Stimulated activated naive B cell treated with anti-CD40 and anti-IgM and Interleukin-4, amounts not matched to agents 10 μg/mL and 1 μg/mL and 100 μg/mL, for 72 hours (primary cell): ENCODE results near the gene LRRK1.

Experiments
- ATAC-seq, 2 donors: fragments of 150-1000 bp; cut with Tn5 transposase; replicated peaks; 2 replicates each; pipeline ENCODE4 v1.10.0; 2021; ENCODE audit warnings: moderate library complexity in 1 of 2
- DNase-seq: peaks from one replicate; pipeline ENCODE4 v3.0.0; 2021
- H3K27ac Mint-ChIP-seq: one replicate; pipeline ENCODE4 v1.8.0; 2022; ENCODE audit warnings: mild to moderate bottlenecking, mixed read lengths
- H3K27me3 Mint-ChIP-seq, 2 donors: one replicate each; pipeline ENCODE4 v1.8.0; 2022; ENCODE audit warnings: mixed read lengths in 2 of 2
- H3K36me3 Mint-ChIP-seq, 2 donors: one replicate each; pipeline ENCODE4 v1.8.0; 2022; ENCODE audit warnings: mixed read lengths in 2 of 2, mild to moderate bottlenecking in 1 of 2
- H3K4me1 Mint-ChIP-seq, 2 donors: one replicate each; pipeline ENCODE4 v1.8.0; 2022; ENCODE audit warnings: mixed read lengths in 2 of 2, mild to moderate bottlenecking in 1 of 2
- H3K4me3 Mint-ChIP-seq, 2 donors: one replicate each; pipeline ENCODE4 v1.8.0; 2022; ENCODE audit warnings: mild to moderate bottlenecking in 2 of 2, mixed read lengths in 2 of 2, moderate library complexity in 1 of 2
- H3K9me3 Mint-ChIP-seq, 2 donors: one replicate each; pipeline ENCODE4 v1.8.0; 2022; ENCODE audit warnings: mixed read lengths in 2 of 2, mild to moderate bottlenecking in 1 of 2

The LRRK1 gene

GRCh38 chr15:101049282-101049681 is 130.1 kb downstream of the LRRK1 start:
- ATAC-seq (no peak), DNase-seq (no peak)
- H3K27ac Mint-ChIP-seq, result no peak overlapping the region
- no peaks in the 10 kb centered on the region for H3K27me3 Mint-ChIP-seq
- no peaks in the 10 kb centered on the region for H3K9me3 Mint-ChIP-seq
- peaks cover 2 to 12% of the 10 kb centered on the region in 2 donors for H3K4me1 Mint-ChIP-seq
- peaks cover 65 to 70% of the 10 kb centered on the region in 2 donors for H3K36me3 Mint-ChIP-seq
- H3K4me3 Mint-ChIP-seq, result no peak overlapping the region

- H3K4me1 Mint-ChIP-seq, result peaks cover 2 to 12% of the 10 kb centered on the region in 2 donors
- H3K27me3 Mint-ChIP-seq, result no peaks in the 10 kb centered on the region
- no peaks in the 10 kb centered on the region for H3K9me3 Mint-ChIP-seq
- no peak overlapping the region for H3K27ac Mint-ChIP-seq
- peaks cover 64 to 70% of the 10 kb centered on the region in 2 donors for H3K36me3 Mint-ChIP-seq
- H3K4me3 Mint-ChIP-seq, result no peak overlapping the region
- DNase-seq (no peak), ATAC-seq (no peak)
Observed at GRCh38 chr15:101049856-101050622, 130.9 kb downstream of the LRRK1 start.

GRCh38 chr15:101050623-101051290 is 131.6 kb downstream of the LRRK1 start:
- Mint-ChIP-seq H3K36me3 (peaks cover 64 to 71% of the 10 kb centered on the region in 2 donors), H3K9me3 (no peaks in the 10 kb centered on the region), H3K4me1 (peaks cover 2 to 12% of the 10 kb centered on the region in 2 donors), H3K27ac (no peak overlapping the region), H3K4me3 (no peak overlapping the region), H3K27me3 (no peaks in the 10 kb centered on the region)
- ATAC-seq (peak; percentile 16 to 41), DNase-seq (no peak)

- no peak for DNase-seq
- Mint-ChIP-seq H3K36me3 (peaks cover 63 to 71% of the 10 kb centered on the region in 2 donors), H3K4me3 (no peak overlapping the region), H3K9me3 (no peaks in the 10 kb centered on the region), H3K27me3 (no peaks in the 10 kb centered on the region), H3K27ac (no peak overlapping the region), H3K4me1 (peaks cover 2 to 11% of the 10 kb centered on the region in 2 donors)
- ATAC-seq, result no peak
Observed at GRCh38 chr15:101051291-101052030, 132.3 kb downstream of the LRRK1 start.

- Mint-ChIP-seq H3K27ac (no peak overlapping the region), H3K27me3 (no peaks in the 10 kb centered on the region), H3K9me3 (no peaks in the 10 kb centered on the region), H3K4me3 (no peak overlapping the region), H3K36me3 (peaks cover 63 to 71% of the 10 kb centered on the region in 2 donors), H3K4me1 (peaks cover 0 to 4% of the 10 kb centered on the region in 2 donors)
- no peak for DNase-seq
- ATAC-seq, result no peak
Observed at GRCh38 chr15:101052031-101052620, 133.0 kb downstream of the LRRK1 start.

- Mint-ChIP-seq H3K36me3 (peaks cover 62 to 73% of the 10 kb centered on the region in 2 donors), H3K27me3 (no peaks in the 10 kb centered on the region), H3K27ac (no peak overlapping the region), H3K9me3 (no peaks in the 10 kb centered on the region), H3K4me1 (no peaks in the 10 kb centered on the region), H3K4me3 (no peak overlapping the region)
- DNase-seq, result no peak
- no peak for ATAC-seq
Observed at GRCh38 chr15:101052681-101053121, 133.5 kb downstream of the LRRK1 start.

- H3K36me3 Mint-ChIP-seq, result peaks cover 64 to 75% of the 10 kb centered on the region in 2 donors
- ATAC-seq, result no peak
Observed at GRCh38 chr15:101053261-101053660, 134.1 kb downstream of the LRRK1 start.

GRCh38 chr15:101054116-101054515 is 135.0 kb downstream of the LRRK1 start:
- DNase-seq (no peak), ATAC-seq (no peak)
- Mint-ChIP-seq H3K27me3 (no peaks in the 10 kb centered on the region), H3K36me3 (peaks cover 64 to 73% of the 10 kb centered on the region in 2 donors), H3K4me1 (no peaks in the 10 kb centered on the region), H3K4me3 (no peak overlapping the region), H3K27ac (peak overlapping the region; percentile 25), H3K9me3 (no peaks in the 10 kb centered on the region)

More at GRCh38 chr15:101053261-101053660, 134.1 kb downstream of the LRRK1 start:
- Mint-ChIP-seq H3K9me3 (no peaks in the 10 kb centered on the region), H3K4me1 (no peaks in the 10 kb centered on the region), H3K27me3 (no peaks in the 10 kb centered on the region), H3K4me3 (no peak overlapping the region), H3K27ac (no peak overlapping the region)
- no peak for DNase-seq

- no peaks in the 10 kb centered on the region for H3K27me3 Mint-ChIP-seq
- H3K4me3 Mint-ChIP-seq, result no peak overlapping the region
- ATAC-seq (no peak), DNase-seq (no peak)
- H3K4me1 Mint-ChIP-seq, result no peaks in the 10 kb centered on the region
- H3K9me3 Mint-ChIP-seq, result no peaks in the 10 kb centered on the region
- peaks cover 66 to 75% of the 10 kb centered on the region in 2 donors for H3K36me3 Mint-ChIP-seq
- no peak overlapping the region for H3K27ac Mint-ChIP-seq
Observed at GRCh38 chr15:101054991-101055390, 135.8 kb downstream of the LRRK1 start.

GRCh38 chr15:101055411-101055810 is 136.3 kb downstream of the LRRK1 start:
- H3K27ac Mint-ChIP-seq, result no peak overlapping the region
- peaks cover 64 to 74% of the 10 kb centered on the region in 2 donors for H3K36me3 Mint-ChIP-seq
- ATAC-seq (no peak), DNase-seq (no peak)
- no peak overlapping the region for H3K4me3 Mint-ChIP-seq
- no peaks in the 10 kb centered on the region for H3K27me3 Mint-ChIP-seq
- H3K9me3 Mint-ChIP-seq, result no peaks in the 10 kb centered on the region
- no peaks in the 10 kb centered on the region for H3K4me1 Mint-ChIP-seq

- Mint-ChIP-seq H3K36me3 (peaks cover 69 to 77% of the 10 kb centered on the region in 2 donors), H3K27me3 (no peaks in the 10 kb centered on the region), H3K4me3 (no peak overlapping the region), H3K9me3 (no peaks in the 10 kb centered on the region), H3K4me1 (no peaks in the 10 kb centered on the region), H3K27ac (no peak overlapping the region)
- no peak for DNase-seq
- no peak for ATAC-seq
Observed at GRCh38 chr15:101056366-101057334, 137.5 kb downstream of the LRRK1 start.

GRCh38 chr15:101057841-101058407 is 138.8 kb downstream of the LRRK1 start:
- H3K36me3 Mint-ChIP-seq, result peaks cover 64 to 77% of the 10 kb centered on the region in 2 donors
- H3K27ac Mint-ChIP-seq, result no peak overlapping the region
- ATAC-seq (no peak), DNase-seq (no peak)
- H3K4me1 Mint-ChIP-seq, result peaks cover 0 to 3% of the 10 kb centered on the region in 2 donors
- H3K27me3 Mint-ChIP-seq, result no peaks in the 10 kb centered on the region
- no peaks in the 10 kb centered on the region for H3K9me3 Mint-ChIP-seq
- H3K4me3 Mint-ChIP-seq, result no peak overlapping the region

GRCh38 chr15:101058735-101059134 is 139.6 kb downstream of the LRRK1 start:
- H3K4me1 Mint-ChIP-seq, result peaks cover 0 to 7% of the 10 kb centered on the region in 2 donors
- DNase-seq (no peak), ATAC-seq (no peak)
- no peak overlapping the region for H3K27ac Mint-ChIP-seq
- H3K9me3 Mint-ChIP-seq, result no peaks in the 10 kb centered on the region
- H3K4me3 Mint-ChIP-seq, result no peak overlapping the region
- peaks cover 66 to 83% of the 10 kb centered on the region in 2 donors for H3K36me3 Mint-ChIP-seq
- no peaks in the 10 kb centered on the region for H3K27me3 Mint-ChIP-seq
